OCI-LY7 (cell line): ENCODE results near the gene RTKN.

Source experiments
- EZH2phosphoT487 ChIP-seq: fragments of 200-600 bp; sonication (generic); IDR thresholded peaks from 2 replicates; pipeline ENCODE4 v1.6.1; 2018; ENCODE audit warnings: low read depth, borderline replicate concordance, mild to moderate bottlenecking, mixed run types, antibody characterized with exemption, low read length, moderate library complexity, mixed read lengths
- TF ChIP-seq, protein P1 (sequence below): fragments of 200-600 bp; sonication (generic); conservative IDR thresholded peaks from 2 replicates; pipeline ENCODE4 v1.5.1; 2014; ENCODE audit warnings: mild to moderate bottlenecking, antibody characterized with exemption, low read length, moderate library complexity, mixed read lengths

GRCh38 chr2:74489906-74490305, 48.2 kb upstream of the RTKN start:
- TF ChIP-seq, protein P1, sequence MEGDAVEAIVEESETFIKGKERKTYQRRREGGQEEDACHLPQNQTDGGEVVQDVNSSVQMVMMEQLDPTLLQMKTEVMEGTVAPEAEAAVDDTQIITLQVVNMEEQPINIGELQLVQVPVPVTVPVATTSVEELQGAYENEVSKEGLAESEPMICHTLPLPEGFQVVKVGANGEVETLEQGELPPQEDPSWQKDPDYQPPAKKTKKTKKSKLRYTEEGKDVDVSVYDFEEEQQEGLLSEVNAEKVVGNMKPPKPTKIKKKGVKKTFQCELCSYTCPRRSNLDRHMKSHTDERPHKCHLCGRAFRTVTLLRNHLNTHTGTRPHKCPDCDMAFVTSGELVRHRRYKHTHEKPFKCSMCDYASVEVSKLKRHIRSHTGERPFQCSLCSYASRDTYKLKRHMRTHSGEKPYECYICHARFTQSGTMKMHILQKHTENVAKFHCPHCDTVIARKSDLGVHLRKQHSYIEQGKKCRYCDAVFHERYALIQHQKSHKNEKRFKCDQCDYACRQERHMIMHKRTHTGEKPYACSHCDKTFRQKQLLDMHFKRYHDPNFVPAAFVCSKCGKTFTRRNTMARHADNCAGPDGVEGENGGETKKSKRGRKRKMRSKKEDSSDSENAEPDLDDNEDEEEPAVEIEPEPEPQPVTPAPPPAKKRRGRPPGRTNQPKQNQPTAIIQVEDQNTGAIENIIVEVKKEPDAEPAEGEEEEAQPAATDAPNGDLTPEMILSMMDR = no peak
- TF ChIP-seq EZH2phosphoT487 = no peak
